A673 (cell line): ENCODE data around the gene HMGCLL1.

Source experiments
- EZH2 ChIP-seq: fragments of 200-600 bp; sonication (generic); IDR thresholded peaks from 2 replicates; pipeline ENCODE4 v1.6.1; 2017; ENCODE audit warnings: borderline replicate concordance, low read depth, mild to moderate bottlenecking, mixed read lengths, antibody characterized with exemption, low read length; ENCODE audit not compliant: poor library complexity, severe bottlenecking
- TF ChIP-seq, protein P1 (sequence below): fragments of 300-800, 200-600 bp; sonication (generic); conservative IDR thresholded peaks from 2 replicates; pipeline ENCODE4 v1.5.1; 2017; ENCODE audit warnings: low read depth, mild to moderate bottlenecking, antibody characterized with exemption, low read length, moderate library complexity, mixed read lengths

DNA sequence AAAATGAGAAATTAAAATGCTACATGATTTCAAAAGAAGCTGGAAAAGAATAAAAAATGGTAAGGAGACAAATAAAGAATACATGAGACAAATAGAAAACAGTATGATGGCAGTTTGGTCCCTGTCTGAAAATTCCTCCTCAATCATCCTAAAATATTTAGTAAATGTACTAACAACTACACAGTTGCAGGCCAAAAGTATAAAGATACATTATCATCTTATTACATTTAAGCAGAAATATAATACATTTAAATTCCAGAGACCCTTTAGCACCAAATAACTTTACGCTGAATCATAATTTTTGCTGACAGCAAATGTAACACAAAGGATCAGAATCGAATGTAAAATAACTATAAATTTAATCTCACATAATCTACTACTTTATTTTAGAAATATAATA is 4.4 kb downstream of the HMGCLL1 start:
- TF ChIP-seq, protein P1, sequence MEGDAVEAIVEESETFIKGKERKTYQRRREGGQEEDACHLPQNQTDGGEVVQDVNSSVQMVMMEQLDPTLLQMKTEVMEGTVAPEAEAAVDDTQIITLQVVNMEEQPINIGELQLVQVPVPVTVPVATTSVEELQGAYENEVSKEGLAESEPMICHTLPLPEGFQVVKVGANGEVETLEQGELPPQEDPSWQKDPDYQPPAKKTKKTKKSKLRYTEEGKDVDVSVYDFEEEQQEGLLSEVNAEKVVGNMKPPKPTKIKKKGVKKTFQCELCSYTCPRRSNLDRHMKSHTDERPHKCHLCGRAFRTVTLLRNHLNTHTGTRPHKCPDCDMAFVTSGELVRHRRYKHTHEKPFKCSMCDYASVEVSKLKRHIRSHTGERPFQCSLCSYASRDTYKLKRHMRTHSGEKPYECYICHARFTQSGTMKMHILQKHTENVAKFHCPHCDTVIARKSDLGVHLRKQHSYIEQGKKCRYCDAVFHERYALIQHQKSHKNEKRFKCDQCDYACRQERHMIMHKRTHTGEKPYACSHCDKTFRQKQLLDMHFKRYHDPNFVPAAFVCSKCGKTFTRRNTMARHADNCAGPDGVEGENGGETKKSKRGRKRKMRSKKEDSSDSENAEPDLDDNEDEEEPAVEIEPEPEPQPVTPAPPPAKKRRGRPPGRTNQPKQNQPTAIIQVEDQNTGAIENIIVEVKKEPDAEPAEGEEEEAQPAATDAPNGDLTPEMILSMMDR: no peak
- TF ChIP-seq EZH2: no peak
